CD4-positive, alpha-beta T cell treated with Interleukin-17A for 1 hour (primary cell): Measurements from ENCODE around the gene LPCAT2.
"Not testable (repeated sequence)": the region's sequence is repeated elsewhere in the genome, so short reads cannot be mapped to it uniquely, and the experiment has no call there.

Experiments used
- DNase-seq: peaks from one replicate; pipeline ENCODE4 v3.0.0-alpha.2; 2020

Gene LPCAT2

GRCh38 chr16:55561319-55561848 is 52.5 kb downstream of the LPCAT2 start:
- no peak for DNase-seq

GRCh38 chr16:55562936-55563335 is 54.1 kb downstream of the LPCAT2 start:
- no peak for DNase-seq

GRCh38 chr16:55563797-55564196 is 54.9 kb downstream of the LPCAT2 start:
- no peak for DNase-seq

- no peak for DNase-seq
These were observed 56.2 kb downstream of the LPCAT2 start for GRCh38 chr16:55565086-55565485.

- DNase-seq = no peak
These were observed 57.7 kb downstream of the LPCAT2 start, which contains the start of gene CAPNS2 for GRCh38 chr16:55566432-55567175. Gene CAPNS2, plus strand, starts transcription at chr16:55566684. Its CDS starts 73 bp downstream, at chr16:55566757.

- DNase-seq = no peak
These were observed 58.5 kb downstream of the LPCAT2 start for GRCh38 chr16:55567382-55567781.

- no peak for DNase-seq
These were observed 59.3 kb downstream of the LPCAT2 start for GRCh38 chr16:55568207-55568606.

- DNase-seq = no peak
These were observed 60.2 kb downstream of the LPCAT2 start for GRCh38 chr16:55569025-55569424.

- no peak for DNase-seq
These were observed 61.3 kb downstream of the LPCAT2 start for GRCh38 chr16:55570159-55570558.

- no peak for DNase-seq
These were observed 62.5 kb downstream of the LPCAT2 start for GRCh38 chr16:55571191-55571897.

GRCh38 chr16:55572439-55572838 is 63.6 kb downstream of the LPCAT2 start:
- no peak for DNase-seq

- DNase-seq = no peak
These were observed 65.9 kb downstream of the LPCAT2 start for GRCh38 chr16:55574811-55575210.

GRCh38 chr16:55575496-55575895 is 66.6 kb downstream of the LPCAT2 start:
- no peak for DNase-seq

- DNase-seq = no peak
These were observed 67.5 kb downstream of the LPCAT2 start for GRCh38 chr16:55576384-55576783.

- DNase-seq = peak; percentile 7
These were observed 69.0 kb downstream of the LPCAT2 start for GRCh38 chr16:55577887-55578286.

GRCh38 chr16:55585631-55586030 is 76.8 kb downstream of the LPCAT2 start:
- no peak for DNase-seq

GRCh38 chr16:55588799-55589198 is 79.9 kb downstream of the LPCAT2 start:
- DNase-seq = no peak

- DNase-seq = no peak
These were observed 83.4 kb downstream of the LPCAT2 start for GRCh38 chr16:55592306-55592705.

GRCh38 chr16:55597928-55598327 is 89.1 kb downstream of the LPCAT2 start:
- no peak for DNase-seq

- DNase-seq = no peak
These were observed 97.0 kb downstream of the LPCAT2 start for GRCh38 chr16:55605754-55606336.

GRCh38 chr16:55613613-55614335 is 104.9 kb downstream of the LPCAT2 start:
- DNase-seq = no peak

- no peak for DNase-seq
These were observed 106.2 kb downstream of the LPCAT2 start for GRCh38 chr16:55615071-55615470.

GRCh38 chr16:55615670-55616069 is 106.8 kb downstream of the LPCAT2 start:
- not testable (repeated sequence) for DNase-seq
